NCI-H748 treated with DMSO at 0.1 percent for 48 hours (cell line): ENCODE measurements around the gene ALKBH3.

ENCODE experiments used
- DNase-seq: peaks from one replicate; lab custom pipeline; 2025; lab: John Stamatoyannopoulos, UW

Gene ALKBH3

GRCh38 chr11:43895601-43896000 is 15.0 kb downstream of the ALKBH3 start:
- no peak for DNase-seq

- DNase-seq = no peak
Measured at GRCh38 chr11:43898574-43898973, 17.9 kb downstream of the ALKBH3 start.

DNA sequence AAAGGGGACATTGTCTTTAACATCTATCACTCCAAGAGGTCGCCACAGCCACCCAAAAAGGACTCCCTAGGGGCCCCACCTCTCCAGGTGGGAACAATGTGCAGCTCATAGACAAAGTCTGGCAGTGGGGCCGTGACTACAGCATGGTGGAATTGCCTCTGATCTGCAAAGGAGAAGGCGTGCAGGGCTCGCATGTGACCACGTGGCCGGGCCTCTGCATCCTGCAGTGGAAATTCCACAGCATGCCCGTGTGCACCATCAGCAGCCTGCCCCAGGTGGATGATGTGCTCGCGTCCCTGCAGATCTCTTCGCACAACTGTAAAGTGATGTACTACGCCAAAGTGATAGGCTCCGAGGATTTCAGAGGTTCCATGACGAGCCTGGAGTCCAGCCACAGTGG is 18.5 kb downstream of the ALKBH3 start:
- DNase-seq = no peak

DNA sequence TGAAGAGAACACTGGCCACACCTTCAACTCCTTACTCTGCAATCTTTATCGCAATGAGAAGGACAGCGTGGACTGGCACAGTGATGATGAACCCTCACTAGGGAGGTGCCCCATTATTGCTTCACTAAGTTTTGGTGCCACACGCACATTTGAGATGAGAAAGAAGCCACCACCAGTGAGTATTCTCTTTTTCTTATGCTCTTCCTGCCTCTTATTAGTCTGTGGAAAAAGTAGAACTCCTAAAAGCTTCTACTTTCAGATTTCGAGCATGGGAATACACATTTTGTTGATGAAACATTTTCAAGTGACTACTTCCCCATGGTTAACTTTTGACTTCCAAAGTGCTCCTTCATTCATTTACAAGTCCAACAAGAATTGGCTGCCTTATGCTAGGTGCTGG is 20.9 kb downstream of the ALKBH3 start:
- DNase-seq = no peak

- no peak for DNase-seq
Measured at GRCh38 chr11:43903078-43903477, 22.4 kb downstream of the ALKBH3 start.

GRCh38 chr11:43903969-43904368 is 23.3 kb downstream of the ALKBH3 start:
- no peak for DNase-seq

- DNase-seq = no peak
Measured at GRCh38 chr11:43904742-43905535, 24.3 kb downstream of the ALKBH3 start.

GRCh38 chr11:43905813-43906241 is 25.2 kb downstream of the ALKBH3 start:
- DNase-seq = no peak

DNA sequence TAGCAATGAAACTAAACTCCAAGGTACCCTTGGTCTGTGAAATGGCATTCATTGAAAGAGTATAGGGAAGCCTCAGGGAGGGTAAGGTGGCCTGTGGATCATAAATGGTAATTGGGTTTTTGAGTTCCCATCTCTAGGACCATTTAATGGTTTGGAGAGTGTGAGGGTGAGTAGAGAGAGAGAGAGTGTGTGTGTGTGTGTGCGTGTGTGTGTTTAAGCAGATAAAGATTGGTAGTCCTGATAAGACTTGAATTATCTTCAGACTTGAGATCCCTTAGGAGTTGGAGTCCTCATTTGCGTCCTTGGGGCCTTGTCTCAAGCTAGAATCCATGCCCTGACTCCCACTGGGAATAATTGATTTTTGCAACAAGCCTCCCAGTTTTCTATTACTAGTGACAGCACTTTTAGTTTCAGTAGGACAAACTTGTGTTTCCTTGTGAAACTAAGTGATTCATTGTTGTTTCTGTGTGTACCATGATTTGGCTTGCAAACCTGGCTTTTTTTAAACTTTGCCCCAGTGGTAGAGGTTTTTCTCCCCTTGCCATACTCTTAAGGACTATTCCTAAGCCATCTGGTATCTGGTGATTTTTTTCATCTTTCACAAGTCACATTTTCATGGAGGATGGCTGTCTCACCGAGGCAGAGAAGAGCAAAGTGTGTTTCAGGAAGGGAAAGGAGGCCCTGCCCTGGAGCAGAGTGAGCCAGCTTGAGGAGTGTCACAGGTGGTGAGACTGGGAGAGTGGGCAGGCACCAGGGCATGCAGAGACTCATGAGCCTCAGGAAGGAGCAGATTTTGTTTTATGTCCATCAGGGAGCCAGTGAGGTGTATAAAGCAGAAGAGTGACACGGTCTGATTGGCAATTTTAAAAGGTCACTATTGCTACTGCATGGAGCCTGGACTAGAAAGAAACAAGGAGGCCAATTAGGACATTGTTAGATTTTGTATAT is 26.7 kb downstream of the ALKBH3 start:
- DNase-seq = no peak

DNA sequence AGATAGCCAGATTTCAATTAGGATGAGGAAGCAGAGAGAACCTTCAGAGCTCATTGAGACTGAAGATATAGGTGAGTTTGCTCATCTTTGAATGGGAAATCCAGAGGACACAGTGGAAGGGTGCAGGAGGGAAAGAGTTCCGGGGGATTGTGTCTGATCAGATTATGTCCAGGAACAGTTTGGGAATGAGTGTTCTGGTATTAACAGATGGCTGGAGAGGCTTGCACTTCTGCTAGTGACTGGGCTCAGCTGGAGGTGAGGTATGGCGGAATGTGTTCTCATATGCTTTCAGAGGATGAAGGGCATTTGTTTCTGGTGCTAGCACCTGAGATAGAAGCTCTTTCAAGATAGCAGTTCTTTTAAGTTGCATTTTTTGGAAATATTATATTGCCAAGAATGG is 27.6 kb downstream of the ALKBH3 start:
- no peak for DNase-seq

DNA sequence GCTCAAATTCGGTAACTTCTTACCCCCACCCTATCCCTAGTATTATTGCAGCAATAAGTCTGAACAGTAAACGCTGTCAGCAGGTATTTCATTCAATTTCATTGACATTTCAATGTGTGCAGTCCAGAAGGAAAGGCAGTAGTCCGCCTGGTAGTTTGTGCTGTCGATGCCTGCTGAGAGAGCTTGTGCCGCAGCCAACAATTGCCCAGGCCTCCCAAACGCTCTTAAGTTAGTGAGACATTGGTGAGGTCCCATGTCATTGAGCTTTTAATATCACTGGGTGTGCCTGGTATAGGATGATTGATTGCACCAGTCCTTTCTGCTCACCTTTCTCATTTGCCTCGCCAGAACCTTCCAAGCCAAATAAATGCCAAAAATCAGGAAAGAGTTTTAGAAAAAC is 28.1 kb downstream of the ALKBH3 start:
- DNase-seq = no peak

DNA sequence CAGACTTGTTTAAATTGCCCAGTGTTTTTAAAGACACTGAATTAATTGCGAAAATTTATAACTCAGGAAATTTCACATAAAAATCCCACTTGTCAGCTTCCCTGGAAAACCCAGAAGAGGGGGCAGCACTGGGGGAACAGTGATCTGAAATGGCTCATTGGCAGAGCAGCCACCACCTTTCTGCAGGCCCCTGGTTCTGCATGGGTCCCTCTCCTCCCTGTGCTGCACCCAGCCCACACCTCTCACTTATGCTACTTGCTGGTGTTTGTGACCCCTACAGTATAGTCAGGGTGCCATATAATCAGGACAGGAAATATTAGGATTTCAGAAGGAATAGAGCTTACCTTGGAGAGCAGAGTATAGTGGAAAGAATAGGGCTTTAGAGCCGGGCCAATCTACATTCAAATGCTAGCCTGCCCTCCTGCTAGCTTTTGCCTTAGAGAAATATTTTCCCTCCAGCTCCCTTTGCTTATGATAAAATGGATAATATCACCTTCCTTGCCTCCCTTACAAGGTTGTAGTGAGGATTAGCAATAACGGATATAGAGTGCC is 33.3 kb downstream of the ALKBH3 start:
- no peak for DNase-seq

DNA sequence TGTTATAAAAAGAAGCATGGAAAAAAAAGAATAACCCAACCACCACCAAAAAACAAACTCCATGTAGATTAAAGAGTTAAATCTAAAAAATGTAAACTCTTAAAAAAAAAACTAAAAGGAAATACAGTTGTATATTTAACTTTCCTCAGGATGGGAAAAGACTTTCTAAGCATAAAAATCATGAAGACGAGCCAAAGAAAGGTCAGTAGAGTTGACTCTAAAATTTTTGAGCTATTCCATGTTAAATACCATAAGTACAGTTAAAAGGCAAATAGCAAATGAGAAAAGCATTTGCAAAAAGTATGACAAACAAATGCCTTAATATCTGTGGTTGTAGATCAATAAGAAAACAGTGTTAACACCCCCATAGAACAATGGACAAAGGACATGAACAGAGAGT is 33.8 kb downstream of the ALKBH3 start:
- no peak for DNase-seq

DNA sequence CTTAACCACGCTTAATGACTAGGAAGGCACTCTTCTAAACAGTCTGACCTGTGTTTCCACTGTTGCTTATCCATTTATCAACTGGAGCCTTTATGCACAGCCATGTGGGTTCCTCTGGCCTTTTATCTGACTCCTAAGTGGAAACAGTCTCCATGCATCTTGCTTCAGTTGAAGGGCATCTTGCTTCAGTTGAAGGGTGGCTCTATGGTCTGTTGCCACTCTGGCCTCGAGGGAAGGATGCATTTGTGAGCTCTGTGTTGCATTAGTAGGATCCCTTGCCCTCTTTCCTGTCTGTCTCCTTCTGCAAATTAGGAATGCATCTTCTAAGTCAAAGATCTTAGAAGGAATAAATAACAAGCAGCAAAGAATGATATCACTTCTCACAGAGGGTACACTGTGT is 36.0 kb downstream of the ALKBH3 start:
- DNase-seq = no peak

GRCh38 chr11:43917851-43918250 is 37.2 kb downstream of the ALKBH3 start:
- no peak for DNase-seq

- DNase-seq = no peak
Measured at GRCh38 chr11:43918662-43919061, 38.0 kb downstream of the ALKBH3 start.

DNA sequence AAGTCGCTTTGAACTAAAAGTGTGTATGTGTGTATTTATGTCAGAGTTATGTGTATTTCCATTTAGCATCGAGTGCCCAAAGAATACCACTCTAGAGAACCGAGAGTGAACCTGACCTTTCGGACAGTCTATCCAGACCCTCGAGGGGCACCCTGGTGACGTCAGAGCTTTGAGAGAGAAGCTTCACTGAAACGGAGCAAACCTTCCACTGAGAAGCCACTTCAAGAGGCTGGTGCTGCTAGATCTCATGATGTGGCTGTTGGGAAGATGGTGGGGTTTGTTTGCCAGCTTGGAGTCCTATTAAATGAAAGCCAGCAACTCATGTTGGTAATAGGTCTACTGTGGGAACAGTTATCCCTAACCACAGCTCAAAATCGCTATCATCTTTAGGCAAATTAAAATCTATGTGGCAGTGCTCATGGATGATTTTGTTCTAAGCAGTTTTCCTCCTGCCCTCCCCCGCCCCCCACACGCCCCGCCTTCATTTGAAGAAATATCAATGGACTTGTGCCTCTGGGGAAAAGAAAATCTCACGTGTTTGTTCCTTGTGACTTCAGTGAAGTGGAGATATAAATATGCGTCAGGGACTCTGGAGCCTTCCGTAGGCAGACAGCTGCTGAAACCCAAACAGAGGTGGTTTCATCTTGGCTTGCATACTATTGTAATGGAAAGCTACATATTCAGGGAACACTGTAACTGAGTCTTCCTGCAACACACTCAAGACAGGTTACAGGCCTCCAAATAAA is 39.4 kb downstream of the ALKBH3 start:
- no peak for DNase-seq

DNA sequence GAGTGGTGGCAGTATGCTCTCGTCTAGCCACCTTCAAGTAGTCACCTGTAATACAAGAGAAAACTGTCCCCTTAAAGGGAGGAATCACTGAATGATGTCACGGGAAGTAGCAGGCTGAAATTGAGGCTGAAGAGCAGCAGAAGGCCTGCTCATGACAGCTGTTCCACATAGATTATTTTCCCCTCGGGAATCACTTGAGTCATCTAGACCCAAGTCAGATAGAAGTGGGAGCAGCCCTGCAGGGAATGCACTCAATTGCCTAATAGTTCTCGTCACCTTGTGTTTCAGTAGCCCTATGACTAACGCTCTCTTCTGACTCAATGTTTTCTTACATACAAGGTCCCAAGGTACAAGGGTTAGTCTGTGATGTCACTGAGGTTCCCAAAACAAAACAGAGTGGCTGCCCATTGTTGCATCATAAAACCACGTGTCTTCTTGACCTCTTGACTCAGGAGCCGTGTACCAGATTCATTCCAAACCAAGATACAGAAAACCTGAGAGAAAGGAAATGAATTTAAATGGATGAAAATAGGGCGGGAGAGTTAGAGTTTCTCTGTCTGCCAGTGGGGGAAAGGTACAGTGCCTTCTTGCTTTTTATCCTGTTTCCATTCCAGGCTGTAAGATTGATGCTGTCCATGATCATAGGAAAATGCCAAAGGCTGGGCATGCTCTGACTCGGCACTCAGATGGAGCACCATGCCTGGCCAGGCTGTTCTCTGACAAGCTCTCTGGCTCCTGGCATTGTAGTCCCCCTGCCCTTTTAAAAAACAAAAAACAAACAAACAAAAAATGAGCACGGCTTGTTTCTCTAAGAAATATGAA is 40.2 kb downstream of the ALKBH3 start:
- DNase-seq = no peak

DNA sequence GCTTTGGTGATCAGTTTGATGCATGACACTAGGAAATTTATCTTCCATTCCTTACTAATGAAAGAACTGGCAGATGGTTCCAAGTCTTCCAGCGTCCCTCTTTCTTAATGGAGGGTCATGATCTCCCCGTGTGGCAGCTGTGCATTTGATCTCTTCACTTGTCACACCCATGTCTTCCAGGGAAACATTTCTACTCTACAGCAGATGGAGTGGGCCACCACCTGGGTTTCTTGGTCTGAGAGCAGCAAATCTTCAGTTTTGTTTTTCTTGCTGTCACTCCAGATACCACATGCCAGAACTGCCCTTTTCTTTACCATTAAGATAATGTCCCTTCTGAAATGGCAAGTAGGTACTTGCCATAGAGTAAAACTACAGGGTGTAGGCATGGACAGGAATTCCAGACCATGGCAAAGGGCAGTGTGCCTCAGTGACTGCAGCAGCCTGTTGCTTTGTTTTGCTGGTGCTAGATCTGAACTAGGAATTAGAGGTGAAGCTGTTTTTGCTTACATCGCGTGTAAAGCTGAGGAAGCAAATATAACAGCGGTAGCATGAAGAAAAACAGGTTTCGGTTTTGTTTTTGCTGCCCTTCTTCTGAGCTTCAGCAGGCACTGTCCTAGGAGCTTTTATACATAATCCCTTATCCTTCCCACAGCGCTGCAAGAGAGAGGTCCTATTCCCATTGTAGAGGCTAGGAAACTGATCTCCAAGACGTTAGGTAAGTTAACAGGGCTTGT is 41.1 kb downstream of the ALKBH3 start:
- no peak for DNase-seq

DNA sequence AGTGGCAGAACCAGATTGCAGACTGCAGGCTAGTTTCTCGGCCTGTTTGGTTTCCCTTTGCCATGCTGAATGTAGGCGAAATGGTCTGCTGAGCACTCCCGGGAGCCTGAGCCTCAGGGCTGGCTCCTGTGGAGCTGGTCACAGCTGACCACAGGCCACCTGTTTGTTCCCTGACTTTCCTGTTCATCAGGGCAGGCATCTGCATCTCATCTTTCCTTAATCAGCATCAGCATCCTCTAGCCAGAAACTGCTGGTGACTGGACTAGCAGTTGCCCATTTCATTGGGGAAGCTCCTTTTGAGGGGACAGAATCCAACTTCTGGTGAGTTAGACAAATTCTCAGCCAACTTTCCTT is 41.6 kb downstream of the ALKBH3 start:
- DNase-seq = no peak
